GM12878 (cell line): ENCODE measurements around the gene SORCS2. TPM values are rescaled to one million over a fixed set of nuclear protein-coding genes. Genes with fewer than 3 reads are reported as not detected.

Source experiments
- ATAC-seq: fragments of 200-7000 bp; cut with Tn5 transposase; 3 replicates; pipeline ENCODE4 v1.9.1; 2020; ENCODE audit warnings: mild to moderate bottlenecking, moderate library complexity
- BruUV-seq: library from RNA; stranded (reverse); fragments of 400-500 nt; replicated peaks from 2 replicates; lab custom pipeline; 2021; lab: Mats Ljungman, UMichigan
- CTCF ChIA-PET: fragments of 300-600 bp; sonication (Branson Sonifier 250); formaldehyde crosslinking; extraction: SDS; loops from one replicate; lab custom pipeline; 2021; ENCODE audit warnings: inconsistent platforms; lab: Yijun Ruan, JAX
- POLR2A ChIA-PET: fragments of 350-600 bp; formaldehyde crosslinking; extraction: SDS; loops from one replicate; lab custom pipeline; 2021; ENCODE audit warnings: inconsistent platforms; lab: Charles Lee
- RAD21 ChIA-PET: fragments of 300-600 bp; sonication (Branson Sonifier 250); formaldehyde crosslinking; loops from one replicate; lab custom pipeline; 2023; ENCODE audit warnings: antibody characterized with exemption; ENCODE audit not compliant: unreplicated experiment; lab: Charles Lee
- SMC1A ChIA-PET: fragments of 300-600 bp; sonication (Branson Sonifier 250); formaldehyde crosslinking; loops from one replicate; lab custom pipeline; 2023; ENCODE audit not compliant: unreplicated experiment, uncharacterized antibody; lab: Charles Lee
- DNase-seq: peaks from one replicate; pipeline ENCODE4 v3.0.0-alpha.2; 2011; ENCODE audit warnings: low read depth, low spot score
- FAIRE-seq: peaks from 3 replicates; lab custom pipeline; 2011; peaks lifted over from hg19 to GRCh38; lab: Jason Lieb, UNC
- H2AFZ ChIP-seq: 2 replicates; pipeline ENCODE4 v1.6.0; 2011; ENCODE audit warnings: low read depth, low read length, control low read depth; ENCODE audit not compliant: control insufficient read depth
- H3K27ac ChIP-seq: 2 replicates; pipeline ENCODE4 v1.5.1; 2011; ENCODE audit warnings: control low read depth; ENCODE audit not compliant: control insufficient read depth, insufficient read depth
- H3K27me3 ChIP-seq, 2 experiments: replicated peaks in 1 of 2; 2 replicates each; pipeline versions ENCODE4 v1.6.0 to v1.6.1; 2011; ENCODE audit warnings: low read length in 1 of 2; ENCODE audit not compliant: control insufficient read depth in 2 of 2, insufficient read depth in 2 of 2
- H3K36me3 ChIP-seq, 2 experiments: 2 replicates each; pipeline ENCODE4 v1.5.1; 2011; ENCODE audit warnings: low read length in 1 of 2; ENCODE audit not compliant: control insufficient read depth in 2 of 2, insufficient read depth in 2 of 2
- H3K4me1 ChIP-seq: 2 replicates; pipeline ENCODE4 v1.6.1; 2011; ENCODE audit warnings: mild to moderate bottlenecking, low read length, moderate library complexity, mixed read lengths; ENCODE audit not compliant: control insufficient read depth, insufficient read depth
- H3K4me2 ChIP-seq: 2 replicates; pipeline ENCODE4 v1.6.0; 2011; ENCODE audit warnings: control low read depth; ENCODE audit not compliant: control insufficient read depth, insufficient read depth
- H3K4me3 ChIP-seq: fragments of 200-600 bp; sonication (generic); 2 replicates; pipeline ENCODE4 v1.5.1; 2016
- H3K79me2 ChIP-seq: 2 replicates; pipeline ENCODE4 v1.6.0; 2011; ENCODE audit warnings: low read length; ENCODE audit not compliant: control insufficient read depth, insufficient read depth
- H3K9ac ChIP-seq: 2 replicates; pipeline ENCODE4 v1.8.0; 2011; ENCODE audit warnings: low read length, control low read depth, mixed read lengths; ENCODE audit not compliant: control insufficient read depth, insufficient read depth
- H3K9me3 ChIP-seq: replicated peaks from 3 replicates; pipeline ENCODE4 v1.5.1; 2011; ENCODE audit warnings: mild to moderate bottlenecking, low read length; ENCODE audit not compliant: control insufficient read depth, insufficient read depth
- H4K20me1 ChIP-seq: 2 replicates; pipeline ENCODE4 v1.6.0; 2011; ENCODE audit not compliant: control insufficient read depth, insufficient read depth
- BCL11A ChIP-seq: IDR thresholded peaks from 2 replicates; pipeline ENCODE4 v1.6.1; 2011; ENCODE audit warnings: low read depth, low read length
- BHLHE40 ChIP-seq, 2 experiments: fragments of 450-650 bp in 1 of 2; IDR thresholded peaks; 2 replicates each; pipeline ENCODE4 v1.6.1; 2011 to 2017; ENCODE audit warnings: low read depth in 2 of 2, borderline replicate concordance in 1 of 2, improper control_type of control experiment in 1 of 2, low read length in 1 of 2, mild to moderate bottlenecking in 1 of 2
- CBFB ChIP-seq: IDR thresholded peaks from 2 replicates; pipeline ENCODE4 v1.6.1; 2016; ENCODE audit warnings: antibody characterized with exemption, low read depth
- EGR1 ChIP-seq, 2 experiments: IDR thresholded peaks; 1 replicate in 1 of 2; 2 replicates in 1 of 2; pipeline ENCODE4 v1.6.1; 2011 to 2012; ENCODE audit warnings: low read depth in 2 of 2, low read length in 2 of 2, borderline replicate concordance in 1 of 2, mild to moderate bottlenecking in 1 of 2, moderate library complexity in 1 of 2
- HDGF ChIP-seq: fragments of 450-650 bp; IDR thresholded peaks from 2 replicates; pipeline ENCODE4 v1.6.1; 2016; ENCODE audit warnings: antibody characterized with exemption
- IRF3 ChIP-seq: fragments of 450-650 bp; IDR thresholded peaks from 2 replicates; pipeline ENCODE4 v1.6.1; 2014; ENCODE audit warnings: mild to moderate bottlenecking
- KLF5 ChIP-seq: fragments of 450-650 bp; IDR thresholded peaks from 2 replicates; pipeline ENCODE4 v1.6.1; 2014; ENCODE audit warnings: mild to moderate bottlenecking; ENCODE audit not compliant: partially characterized antibody
- MAX ChIP-seq: IDR thresholded peaks from 2 replicates; pipeline ENCODE4 v1.6.1; 2012; ENCODE audit warnings: low read depth, low read length, improper control_type of control experiment
- MLLT1 ChIP-seq: fragments of 450-650 bp; IDR thresholded peaks from 2 replicates; pipeline ENCODE4 v1.6.1; 2016; ENCODE audit warnings: mild to moderate bottlenecking
- NR2C1 ChIP-seq: fragments of 450-650 bp; IDR thresholded peaks from 2 replicates; pipeline ENCODE4 v1.6.1; 2017; ENCODE audit warnings: antibody characterized with exemption, mild to moderate bottlenecking, moderate library complexity
- POLR2A ChIP-seq: IDR thresholded peaks from 2 replicates; pipeline ENCODE4 v1.6.1; 2011; ENCODE audit warnings: low read depth, mild to moderate bottlenecking, low read length
- RBBP5 ChIP-seq: fragments of 200-600 bp; sonication (generic); conservative IDR thresholded peaks from 2 replicates; pipeline ENCODE4 v1.6.1; 2016
- ZNF24 ChIP-seq: fragments of 450-650 bp; IDR thresholded peaks from 2 replicates; pipeline ENCODE4 v1.6.1; 2017; ENCODE audit warnings: antibody characterized with exemption, mild to moderate bottlenecking
- WGBS: methylation state at CpG from one replicate; pipeline ENCODE4 v1.1.6; 2016; ENCODE audit warnings: low lambda C conversion rate; ENCODE audit not compliant: insufficient replicate concordance, insufficient coverage; ENCODE audit errors: missing lambda C conversion rate; 5-methylcytosine and 5-hydroxymethylcytosine counted together
- in situ Hi-C: fragments of 300-500 bp; cut with MboI; formaldehyde crosslinking; loops from 9 replicates; pipeline ENCODE4 v1.14.3; 2018; ENCODE audit warnings: mixed read lengths
- intact Hi-C: fragments of 100-400 bp; cut with micrococcal nuclease; formaldehyde crosslinking; loops from one replicate; pipeline ENCODE4 v1.14.2; 2022; ENCODE audit not compliant: unreplicated experiment
- polyA plus RNA-seq, 11 experiments: library from polyadenylated mRNA; depleted of rRNA in 4 of 11; unstranded in 6 of 11; stranded (reverse) in 5 of 11; fragments of >200 nt; fragmentation: Nextera tagmentation in 4 of 11; fragmentation: Illumina TruSeq in 1 of 11; extraction: Ambion mirVana in 4 of 11; extraction: Trizol in 1 of 11; gene quantifications; 1 replicate in 1 of 11; 2 replicates in 10 of 11; pipeline versions ENCODE4 v1.2.1 to v1.2.3, GENCODE V29; 2011 to 2016; ENCODE audit warnings: inconsistent platforms in 2 of 11, missing spikeins in 2 of 11, low read depth in 1 of 11
- total RNA-seq, 4 experiments: library from RNA; depleted of rRNA in 3 of 4; stranded (reverse); fragments of >200 nt in 3 of 4; fragmentation: Illumina TruSeq in 1 of 4; extraction: Trizol in 1 of 4; gene quantifications; 2 replicates each; pipeline versions ENCODE4 v1.2.1 to v1.2.3, GENCODE V29; 2013 to 2021
- TF ChIP-seq, protein P1 (sequence below): fragments of 150-350 bp; IDR thresholded peaks from 2 replicates; pipeline ENCODE4 v1.6.1; 2014; ENCODE audit warnings: mild to moderate bottlenecking, low read depth, low read length

The SORCS2 gene
- total and polyA plus RNA-seq, 10 of the 15 experiments (the other 5 are each of a cell fraction or from before 2014, with no cell fraction given) = 0.01 to 0.15 (median 0.05) TPM; not detected in 5

DNA sequence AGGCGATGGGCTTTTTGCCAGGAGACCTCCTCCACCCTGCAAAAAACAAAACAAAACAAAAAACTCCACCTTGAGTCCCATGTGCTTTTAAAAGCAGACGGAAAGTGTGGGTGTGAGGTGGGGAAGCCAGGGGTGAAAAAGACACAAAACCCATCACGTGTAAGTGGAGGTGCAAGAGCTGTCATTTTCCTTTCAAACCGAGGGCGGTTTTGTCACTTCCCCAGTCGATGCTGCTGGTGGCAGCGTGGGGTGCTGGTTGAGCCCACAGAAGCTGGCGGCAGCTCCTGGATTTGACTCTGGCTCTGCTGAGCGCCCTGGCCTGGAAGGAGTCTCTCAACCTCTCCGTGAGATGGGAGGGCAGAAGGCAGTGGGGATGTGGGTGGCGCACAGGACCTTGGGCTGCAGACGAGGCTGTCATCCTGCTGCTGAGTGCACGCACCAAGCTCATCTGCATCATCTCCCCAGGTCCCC lies 132.3 kb downstream of the SORCS2 start:
- ATAC-seq = no peak
- no peaks in the 10 kb centered on the region for H3K9me3 ChIP-seq
- peaks cover 0 to 3% of the 10 kb centered on the region in 2 experiments; a peak in 2 of 4 replicates for H3K27me3 ChIP-seq
- no peak for DNase-seq
- H3K4me3 ChIP-seq = no peak overlapping the region
- ChIA-PET SMC1A (interaction anchor here (1.6 kb wide), 1 partner anchor 11 kb away, joined by 4 read pairs; no protein-coding TSS in a partner anchor), RAD21 (interaction anchor here (0.6 kb wide), 1 partner anchor 8 kb away, joined by 3 read pairs; no protein-coding TSS in a partner anchor), CTCF (interaction anchor here (0.8 kb wide), 1 partner anchor 8 kb away, joined by 3 read pairs; no protein-coding TSS in a partner anchor), POLR2A (interaction anchor here (0.6 kb wide), 1 partner anchor 267 kb away, joined by 3 read pairs; no protein-coding TSS in a partner anchor)
- no peak overlapping the region for H2AFZ ChIP-seq
- FAIRE-seq = no peak
- intact Hi-C loops = no loop called here
- H3K4me2 ChIP-seq = no peak overlapping the region
- H3K79me2 ChIP-seq = no peaks in the 10 kb centered on the region
- no peaks in the 10 kb centered on the region for H3K4me1 ChIP-seq
- WGBS = 6% methylated on average over 13 of the region's 13 CpGs
- TF ChIP-seq MLLT1 (peak; percentile 47; the same call in 1 of the 2 replicates), BHLHE40 (IDR thresholded peaks at IDR 0.05; ENCODE audit: borderline replicate concordance in 1 of 2, low read depth in 2 of 2, low read length in 1 of 2) (peak in 1 of 2 experiments; percentile 27; a peak in 1 of 4 replicates), RBBP5 (no peak)
- no peak overlapping the region for H3K9ac ChIP-seq
- no peaks in the 10 kb centered on the region for H3K36me3 ChIP-seq
- no peak overlapping the region for H3K27ac ChIP-seq
- H4K20me1 ChIP-seq = no peaks in the 10 kb centered on the region
- no TSS peak for BruUV-seq
- in situ Hi-C loops = no loop called here

GRCh38 chr4:7325541-7325940 lies 133.2 kb downstream of the SORCS2 start:
- Histone ChIP-seq H3K27ac (no peak overlapping the region), H2AFZ (no peak overlapping the region), H3K9ac (no peak overlapping the region), H3K36me3 (no peaks in the 10 kb centered on the region), H3K4me1 (no peaks in the 10 kb centered on the region), H3K79me2 (no peaks in the 10 kb centered on the region), H4K20me1 (no peaks in the 10 kb centered on the region), H3K27me3 (peaks cover 0 to 3% of the 10 kb centered on the region in 2 experiments; a peak in 2 of 4 replicates), H3K4me3 (no peak overlapping the region), H3K4me2 (no peak overlapping the region), H3K9me3 (no peaks in the 10 kb centered on the region)
- WGBS = 39% methylated on average over 13 of the region's 13 CpGs
- FAIRE-seq (no peak), ATAC-seq (no peak), DNase-seq (no peak)
- ChIA-PET SMC1A (interaction anchor here (1.6 kb wide), 1 partner anchor 10 kb away, joined by 4 read pairs; no protein-coding TSS in a partner anchor), RAD21 (no interaction called here), POLR2A (no interaction called here), CTCF (no interaction called here)
- intact Hi-C loops (no loop called here), in situ Hi-C loops (no loop called here)
- BruUV-seq = no TSS peak
- no peak for TF ChIP-seq MAX
- TF ChIP-seq BCL11A = no peak
- no peak for TF ChIP-seq HDGF
- TF ChIP-seq, protein P1, sequence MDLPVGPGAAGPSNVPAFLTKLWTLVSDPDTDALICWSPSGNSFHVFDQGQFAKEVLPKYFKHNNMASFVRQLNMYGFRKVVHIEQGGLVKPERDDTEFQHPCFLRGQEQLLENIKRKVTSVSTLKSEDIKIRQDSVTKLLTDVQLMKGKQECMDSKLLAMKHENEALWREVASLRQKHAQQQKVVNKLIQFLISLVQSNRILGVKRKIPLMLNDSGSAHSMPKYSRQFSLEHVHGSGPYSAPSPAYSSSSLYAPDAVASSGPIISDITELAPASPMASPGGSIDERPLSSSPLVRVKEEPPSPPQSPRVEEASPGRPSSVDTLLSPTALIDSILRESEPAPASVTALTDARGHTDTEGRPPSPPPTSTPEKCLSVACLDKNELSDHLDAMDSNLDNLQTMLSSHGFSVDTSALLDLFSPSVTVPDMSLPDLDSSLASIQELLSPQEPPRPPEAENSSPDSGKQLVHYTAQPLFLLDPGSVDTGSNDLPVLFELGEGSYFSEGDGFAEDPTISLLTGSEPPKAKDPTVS = no peak
- no peak for TF ChIP-seq CBFB
- no peak for TF ChIP-seq KLF5
- TF ChIP-seq ZNF24 = no peak
- no peak for TF ChIP-seq IRF3
- TF ChIP-seq POLR2A = no peak
- TF ChIP-seq NR2C1 = no peak
- no peak for TF ChIP-seq EGR1 (IDR thresholded peaks at IDR 0.05; ENCODE audit: borderline replicate concordance in 1 of 2, low read depth in 2 of 2, low read length in 2 of 2)
